ENCODE measurements around the gene ASIC3.

- TF ChIP-seq CTCF (IDR thresholded peaks at IDR 0.05; ENCODE audit: poor library complexity) (no peak), EZH2 (IDR thresholded peaks at IDR 0.05; ENCODE audit: borderline replicate concordance) (no peak)
These were observed 30.9 kb upstream of the ASIC3 start for GRCh38 chr7:151017370-151017952.
